SK-N-SH treated with all-trans-retinoic acid at 6 μM for 48 hours (cell line): Measurements from ENCODE around the gene MGAT3.

Experiments
- ATAC-seq: fragments of 200-7000 bp; cut with Tn5 transposase; 3 replicates; pipeline ENCODE4 v1.9.1; 2020; ENCODE audit warnings: mild to moderate bottlenecking, moderate library complexity
- ARNTL ChIP-seq: fragments of 450-650 bp; formaldehyde crosslinking; IDR thresholded peaks from 2 replicates; pipeline ENCODE4 v1.5.0; 2020; ENCODE audit warnings: low read depth, mild to moderate bottlenecking, moderate library complexity, borderline replicate concordance
- BACH2 ChIP-seq: fragments of 250-450 bp; sonication (Bioruptor Pico); IDR thresholded peaks from 2 replicates; pipeline ENCODE4 v1.9.0; 2021; ENCODE audit warnings: mild to moderate bottlenecking, borderline replicate concordance
- CSDC2 ChIP-seq: fragments of 250-450 bp; sonication (Bioruptor Pico); IDR thresholded peaks from 2 replicates; pipeline ENCODE4 v1.5.0; 2020; ENCODE audit warnings: mild to moderate bottlenecking, moderate library complexity
- CSRNP3 ChIP-seq: fragments of 250-450 bp; sonication (Bioruptor Pico); IDR thresholded peaks from 2 replicates; pipeline ENCODE4 v1.5.1; 2021; ENCODE audit warnings: mild to moderate bottlenecking, moderate library complexity
- ESRRG ChIP-seq: fragments of 250-450 bp; sonication (Bioruptor Pico); IDR thresholded peaks from 2 replicates; pipeline ENCODE4 v1.6.1; 2021; ENCODE audit warnings: mild to moderate bottlenecking
- GLIS3 ChIP-seq: fragments of 250-450 bp; sonication (Bioruptor Pico); IDR thresholded peaks from 2 replicates; pipeline ENCODE4 v1.5.0; 2020; ENCODE audit warnings: mild to moderate bottlenecking, moderate library complexity
- OSR1 ChIP-seq: fragments of 250-450 bp; sonication (Bioruptor Pico); IDR thresholded peaks from 2 replicates; pipeline ENCODE4 v1.8.0; 2022; ENCODE audit warnings: moderate library complexity, mild to moderate bottlenecking, inconsistent platforms
- PATZ1 ChIP-seq: fragments of 250-450 bp; sonication (Bioruptor Pico); IDR thresholded peaks from 2 replicates; pipeline ENCODE4 v1.8.0; 2020; ENCODE audit warnings: mild to moderate bottlenecking, moderate library complexity, borderline replicate concordance
- POU6F1 ChIP-seq: fragments of 250-450 bp; sonication (Bioruptor Pico); IDR thresholded peaks from 2 replicates; pipeline ENCODE4 v1.8.0; 2021; ENCODE audit warnings: low read depth, mild to moderate bottlenecking, moderate library complexity, borderline replicate concordance
- PPARA ChIP-seq: fragments of 250-450 bp; sonication (Bioruptor Pico); IDR thresholded peaks from 2 replicates; pipeline ENCODE4 v1.5.0; 2020; ENCODE audit warnings: mild to moderate bottlenecking, borderline replicate concordance
- RARB ChIP-seq: fragments of 250-450 bp; sonication (Bioruptor Pico); IDR thresholded peaks from 2 replicates; pipeline ENCODE4 v1.8.0; 2021; ENCODE audit warnings: mild to moderate bottlenecking, moderate library complexity
- SNAI2 ChIP-seq: fragments of 250-450 bp; sonication (Bioruptor Pico); IDR thresholded peaks from 2 replicates; pipeline ENCODE4 v1.5.0; 2020; ENCODE audit warnings: mild to moderate bottlenecking, moderate library complexity
- TCF4 ChIP-seq: fragments of 250-450 bp; sonication (Bioruptor Pico); IDR thresholded peaks from 2 replicates; pipeline ENCODE4 v1.8.0; 2021; ENCODE audit warnings: mild to moderate bottlenecking, moderate library complexity, borderline replicate concordance
- TOX ChIP-seq: fragments of 250-450 bp; sonication (Bioruptor Pico); IDR thresholded peaks from 2 replicates; pipeline ENCODE4 v1.8.0; 2021; ENCODE audit warnings: mild to moderate bottlenecking, moderate library complexity, borderline replicate concordance
- ZC3H10 ChIP-seq: fragments of 250-450 bp; sonication (Bioruptor Pico); IDR thresholded peaks from 2 replicates; pipeline ENCODE4 v1.5.1; 2021; ENCODE audit warnings: mild to moderate bottlenecking, moderate library complexity
- ZFP3 ChIP-seq: fragments of 250-450 bp; sonication (Bioruptor Pico); IDR thresholded peaks from 2 replicates; pipeline ENCODE4 v1.5.0; 2020; ENCODE audit warnings: mild to moderate bottlenecking, moderate library complexity
- ZNF70 ChIP-seq: fragments of 450-650 bp; formaldehyde crosslinking; IDR thresholded peaks from 2 replicates; pipeline ENCODE4 v1.5.0; 2020; ENCODE audit warnings: mild to moderate bottlenecking, moderate library complexity
- ZNF8 ChIP-seq: fragments of 450-650 bp; formaldehyde crosslinking; IDR thresholded peaks from 2 replicates; pipeline ENCODE4 v1.5.0; 2020; ENCODE audit warnings: mild to moderate bottlenecking, moderate library complexity
- TF ChIP-seq, protein P1 (sequence below): fragments of 250-450 bp; sonication (Bioruptor Pico); IDR thresholded peaks from 2 replicates; pipeline ENCODE4 v1.5.0; 2020; ENCODE audit warnings: mild to moderate bottlenecking, moderate library complexity

Gene MGAT3

DNA sequence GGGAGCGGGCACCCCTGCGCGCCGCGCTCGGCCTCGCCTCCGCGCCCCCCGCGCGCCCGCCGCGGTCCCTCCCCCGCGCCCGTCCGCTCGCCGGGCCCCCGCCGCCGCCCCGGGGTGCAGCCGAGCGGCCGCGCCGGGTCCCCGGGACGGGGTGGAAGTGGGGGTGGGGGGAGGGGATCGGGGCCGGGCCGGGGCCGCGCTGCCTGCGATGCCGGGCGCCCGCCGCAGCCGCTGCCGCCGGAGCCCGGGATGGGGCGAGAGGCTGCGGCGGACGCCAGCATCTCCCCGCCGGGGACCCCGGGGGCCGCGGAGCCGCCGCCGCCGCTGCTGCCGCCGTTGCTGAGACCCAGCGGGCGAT is 365 bp downstream of the MGAT3 start (continued):
- TF ChIP-seq POU6F1 (CRISPR knock-in tag): no peak
- TF ChIP-seq TOX (CRISPR knock-in tag): no peak
- no peak for TF ChIP-seq RARB

DNA sequence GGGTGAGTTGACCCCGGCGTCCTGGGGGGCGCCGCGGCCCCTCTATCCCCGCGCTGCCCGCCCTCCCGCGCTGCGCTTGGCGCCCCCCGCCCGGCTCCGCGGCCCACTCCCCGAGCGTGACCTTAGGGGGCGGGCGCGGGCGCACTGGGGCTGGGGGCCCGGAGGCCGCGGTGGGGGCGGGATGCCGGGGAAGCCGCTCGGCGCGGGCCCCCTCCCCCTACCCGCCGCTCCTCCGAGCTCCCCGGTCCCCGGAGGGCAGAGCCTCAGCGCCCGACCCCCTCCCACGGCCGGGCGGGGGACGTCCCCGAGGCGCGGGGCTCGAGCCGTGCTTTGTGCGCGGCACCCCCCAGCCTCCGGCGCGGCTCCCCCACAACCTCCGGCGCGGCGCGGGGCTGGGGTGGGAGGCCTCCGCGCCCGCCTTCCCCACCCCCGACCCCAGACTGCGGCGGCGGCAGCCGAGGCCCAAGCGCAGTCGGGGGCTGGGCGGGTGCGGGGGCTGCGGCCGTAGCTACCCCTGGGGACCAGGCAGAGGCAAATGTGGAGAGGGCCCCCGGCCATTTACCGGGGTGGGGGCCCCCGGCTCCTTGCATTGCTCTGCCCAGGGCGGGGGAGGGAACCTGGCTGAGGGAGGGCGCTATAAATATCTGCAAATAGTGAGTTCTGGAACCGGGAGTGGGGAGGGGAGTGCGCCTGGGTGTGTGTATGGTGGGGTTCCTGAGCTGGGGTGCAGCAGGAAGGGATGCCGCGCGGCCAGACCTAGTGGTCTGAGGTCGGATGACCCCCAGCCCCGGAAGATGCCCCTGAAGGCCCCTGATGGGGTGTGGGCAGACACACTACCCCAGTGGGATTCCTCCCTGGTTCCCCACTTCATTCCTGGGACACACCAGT is 988 bp downstream of the MGAT3 start:
- TF ChIP-seq TCF4 (no peak), SNAI2 (CRISPR knock-in tag) (no peak), PPARA (CRISPR knock-in tag) (no peak), CSDC2 (CRISPR knock-in tag) (no peak), ZNF8 (CRISPR knock-in tag) (no peak), ZFP3 (CRISPR knock-in tag) (no peak), CSRNP3 (CRISPR knock-in tag) (no peak), GLIS3 (no peak), ARNTL (CRISPR knock-in tag) (no peak), OSR1 (CRISPR knock-in tag) (no peak), POU6F1 (CRISPR knock-in tag) (no peak), ESRRG (no peak)
- TF ChIP-seq, protein P1, sequence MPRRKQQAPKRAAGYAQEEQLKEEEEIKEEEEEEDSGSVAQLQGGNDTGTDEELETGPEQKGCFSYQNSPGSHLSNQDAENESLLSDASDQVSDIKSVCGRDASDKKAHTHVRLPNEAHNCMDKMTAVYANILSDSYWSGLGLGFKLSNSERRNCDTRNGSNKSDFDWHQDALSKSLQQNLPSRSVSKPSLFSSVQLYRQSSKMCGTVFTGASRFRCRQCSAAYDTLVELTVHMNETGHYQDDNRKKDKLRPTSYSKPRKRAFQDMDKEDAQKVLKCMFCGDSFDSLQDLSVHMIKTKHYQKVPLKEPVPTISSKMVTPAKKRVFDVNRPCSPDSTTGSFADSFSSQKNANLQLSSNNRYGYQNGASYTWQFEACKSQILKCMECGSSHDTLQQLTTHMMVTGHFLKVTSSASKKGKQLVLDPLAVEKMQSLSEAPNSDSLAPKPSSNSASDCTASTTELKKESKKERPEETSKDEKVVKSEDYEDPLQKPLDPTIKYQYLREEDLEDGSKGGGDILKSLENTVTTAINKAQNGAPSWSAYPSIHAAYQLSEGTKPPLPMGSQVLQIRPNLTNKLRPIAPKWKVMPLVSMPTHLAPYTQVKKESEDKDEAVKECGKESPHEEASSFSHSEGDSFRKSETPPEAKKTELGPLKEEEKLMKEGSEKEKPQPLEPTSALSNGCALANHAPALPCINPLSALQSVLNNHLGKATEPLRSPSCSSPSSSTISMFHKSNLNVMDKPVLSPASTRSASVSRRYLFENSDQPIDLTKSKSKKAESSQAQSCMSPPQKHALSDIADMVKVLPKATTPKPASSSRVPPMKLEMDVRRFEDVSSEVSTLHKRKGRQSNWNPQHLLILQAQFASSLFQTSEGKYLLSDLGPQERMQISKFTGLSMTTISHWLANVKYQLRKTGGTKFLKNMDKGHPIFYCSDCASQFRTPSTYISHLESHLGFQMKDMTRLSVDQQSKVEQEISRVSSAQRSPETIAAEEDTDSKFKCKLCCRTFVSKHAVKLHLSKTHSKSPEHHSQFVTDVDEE (CRISPR knock-in tag): no peak
- no peak for ATAC-seq

- no peak for ATAC-seq
Measured at GRCh38 chr22:39458444-39459083, 1.8 kb downstream of the MGAT3 start.

More at GRCh38 chr22:39458444-39459083, 1.8 kb downstream of the MGAT3 start:
- TF ChIP-seq PPARA (CRISPR knock-in tag): no peak
- TF ChIP-seq GLIS3: no peak
- no peak for TF ChIP-seq CSDC2 (CRISPR knock-in tag)
- no peak for TF ChIP-seq PATZ1
- TF ChIP-seq BACH2 (CRISPR knock-in tag): no peak
- TF ChIP-seq ARNTL (CRISPR knock-in tag): no peak
- TF ChIP-seq ZFP3 (CRISPR knock-in tag): no peak
- no peak for TF ChIP-seq ZNF70 (CRISPR knock-in tag)
- no peak for TF ChIP-seq ZC3H10 (CRISPR knock-in tag)
